Measurements from ENCODE around the gene ETF1.
A peak's percentile ranks its signal among the peaks of the same experiment; 100 is the strongest.
"Not testable (repeated sequence)": the region's sequence is repeated elsewhere in the genome, so short reads cannot be mapped to it uniquely, and the experiment has no call there.

ETF1 gene

DNA sequence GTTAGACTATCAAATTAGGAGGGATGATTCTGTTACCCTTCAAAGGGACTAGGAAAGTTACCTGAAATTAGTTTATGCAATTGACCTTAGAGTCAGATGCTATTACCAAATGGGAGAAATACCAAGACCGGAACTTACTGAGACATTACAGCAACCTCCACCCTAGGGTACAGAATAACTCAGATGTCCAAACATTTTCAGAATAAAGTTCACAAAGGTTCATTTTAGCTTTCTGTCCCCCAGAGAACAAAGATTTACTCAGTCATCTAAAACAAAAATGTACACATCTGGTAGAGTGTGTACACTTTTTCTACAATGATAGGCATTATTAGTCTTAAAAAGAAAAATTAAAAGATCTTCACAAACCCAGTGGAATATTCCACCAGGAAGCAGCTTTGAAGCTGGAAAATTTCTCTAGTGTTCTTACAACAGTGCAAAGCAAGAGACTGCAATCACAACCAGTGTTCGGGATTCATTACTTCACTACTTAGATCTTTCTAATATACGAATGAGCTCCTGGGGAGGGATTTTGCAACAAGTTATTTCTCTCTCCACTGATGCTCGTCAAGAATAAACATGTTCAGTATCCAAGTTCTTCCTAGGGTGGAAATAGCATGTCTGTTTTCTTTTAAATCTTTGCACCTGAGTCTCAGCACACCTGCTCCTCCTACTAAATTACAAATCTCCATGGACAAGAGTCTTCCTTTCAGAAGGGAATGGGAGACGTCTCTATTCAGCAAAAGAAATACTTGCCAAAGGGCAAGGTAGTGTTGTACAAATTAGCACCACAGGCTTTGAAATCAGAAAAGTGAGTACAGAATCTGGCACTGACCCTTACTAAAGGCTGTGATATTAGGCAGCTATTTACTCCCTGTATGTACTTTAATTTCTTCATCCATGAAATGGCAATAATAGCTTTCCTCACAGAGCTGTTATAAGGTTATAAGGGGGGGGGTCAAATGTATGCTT is 8.8 kb downstream of the ETF1 start:
- DNase-seq (ENCODE audit: extremely low spot score, insufficient read length, low read depth) (no peak), FAIRE-seq (no peak)

DNA sequence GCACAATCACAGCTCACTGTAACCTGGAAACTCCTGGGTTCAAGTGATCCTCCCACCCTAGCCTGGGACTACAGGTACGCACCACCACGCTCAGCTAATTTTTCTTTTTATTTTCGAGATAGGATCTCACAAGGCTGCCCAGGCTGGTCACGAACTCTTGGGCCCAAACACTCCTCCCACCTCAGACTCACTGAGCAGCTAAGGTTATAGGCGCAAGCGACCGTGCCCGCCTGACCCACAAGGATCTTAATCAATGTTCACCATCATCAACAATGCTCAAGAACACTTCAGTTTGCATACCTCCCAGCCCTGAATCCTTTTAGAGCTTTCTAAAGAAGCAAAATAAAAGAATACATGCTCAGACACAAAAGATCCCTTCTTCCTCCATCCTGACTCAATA is 13.2 kb downstream of the ETF1 start:
- DNase-seq (ENCODE audit: extremely low spot score, insufficient read length, low read depth) (no peak), FAIRE-seq (no peak)

DNA sequence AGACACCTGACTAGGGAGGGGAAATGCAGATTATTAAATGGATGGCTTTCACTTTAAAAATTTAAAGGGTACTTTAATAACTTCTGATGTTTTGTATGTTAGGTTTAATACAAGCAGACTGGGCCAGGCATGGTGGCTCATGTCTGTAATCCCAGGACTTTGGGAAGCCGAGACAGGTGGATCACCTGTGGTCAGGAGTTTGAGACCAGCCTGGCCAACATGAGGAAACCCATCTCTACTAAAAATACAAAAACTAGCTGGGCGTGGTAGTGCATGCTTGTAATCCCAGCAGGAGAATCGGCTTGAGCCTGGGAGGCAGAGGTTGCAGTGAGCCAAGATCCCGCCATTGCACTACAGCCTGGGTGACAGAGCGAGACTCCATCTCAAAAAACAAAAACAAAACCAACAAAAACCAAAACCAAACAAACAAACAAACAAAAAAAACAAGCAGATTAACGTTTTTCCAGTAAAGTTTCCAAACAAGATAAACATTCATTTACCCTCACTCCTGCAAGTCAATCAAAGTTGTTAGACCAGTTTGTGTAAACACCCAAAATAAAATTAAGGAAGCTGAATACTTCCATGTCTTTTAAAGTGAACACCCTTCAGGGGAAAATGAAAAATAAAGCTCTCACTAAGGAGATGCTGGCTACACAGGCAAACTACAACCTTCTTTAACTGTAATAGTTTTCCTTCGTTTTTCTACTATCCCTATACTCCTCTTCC is 14.1 kb downstream of the ETF1 start:
- DNase-seq (ENCODE audit: extremely low spot score, insufficient read length, low read depth) = no peak
- FAIRE-seq = no peak

DNA sequence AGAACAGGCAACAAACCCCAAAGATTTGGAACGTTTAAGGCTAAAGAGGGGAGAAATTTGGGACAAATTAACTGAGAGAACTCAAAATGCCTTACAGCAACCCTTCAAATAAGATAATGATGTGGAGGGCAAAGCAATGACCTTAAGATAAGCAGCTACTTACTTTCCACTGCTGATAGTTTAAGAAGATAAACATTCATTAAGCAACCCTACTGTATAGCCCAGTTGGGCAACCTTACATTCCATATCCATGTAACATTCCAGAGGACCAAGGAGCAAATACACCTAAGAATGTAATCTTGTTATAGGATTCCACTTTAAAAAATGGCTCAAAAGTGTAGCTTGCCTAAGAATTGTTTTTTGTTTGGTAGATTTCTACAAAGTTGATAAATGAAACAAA is 14.8 kb downstream of the ETF1 start:
- DNase-seq (ENCODE audit: extremely low spot score, insufficient read length, low read depth) = no peak
- no peak for FAIRE-seq

DNA sequence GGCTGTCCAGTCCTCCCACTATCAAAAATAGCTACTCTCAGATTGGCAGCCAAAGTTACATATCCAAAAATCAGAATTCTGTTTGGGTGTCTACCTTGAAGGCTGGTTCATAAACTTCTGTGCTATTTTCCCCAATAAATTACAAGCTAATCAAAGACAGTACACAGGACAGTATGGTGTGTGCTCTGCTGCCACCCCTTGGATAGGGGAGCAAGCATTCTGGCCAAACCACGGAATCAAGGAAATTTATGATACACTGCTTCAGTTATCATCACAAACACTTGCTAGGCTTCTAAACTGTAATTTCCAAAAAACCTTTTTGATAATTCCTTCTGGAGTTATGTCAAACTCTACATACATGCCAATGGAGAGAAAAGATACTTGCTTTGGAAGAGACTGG is 15.9 kb downstream of the ETF1 start:
- FAIRE-seq (no peak), DNase-seq (ENCODE audit: extremely low spot score, insufficient read length, low read depth) (no peak)

- no peak for DNase-seq (ENCODE audit: extremely low spot score, insufficient read length, low read depth)
- no peak for FAIRE-seq
These were observed 19.6 kb downstream of the ETF1 start for GRCh38 chr5:138523406-138523805.

GRCh38 chr5:138520971-138521370 is 22.1 kb downstream of the ETF1 start:
- FAIRE-seq (no peak), DNase-seq (ENCODE audit: extremely low spot score, insufficient read length, low read depth) (no peak)

GRCh38 chr5:138517437-138517836 is 25.6 kb downstream of the ETF1 start:
- DNase-seq (ENCODE audit: extremely low spot score, insufficient read length, low read depth) (no peak), FAIRE-seq (no peak)

DNA sequence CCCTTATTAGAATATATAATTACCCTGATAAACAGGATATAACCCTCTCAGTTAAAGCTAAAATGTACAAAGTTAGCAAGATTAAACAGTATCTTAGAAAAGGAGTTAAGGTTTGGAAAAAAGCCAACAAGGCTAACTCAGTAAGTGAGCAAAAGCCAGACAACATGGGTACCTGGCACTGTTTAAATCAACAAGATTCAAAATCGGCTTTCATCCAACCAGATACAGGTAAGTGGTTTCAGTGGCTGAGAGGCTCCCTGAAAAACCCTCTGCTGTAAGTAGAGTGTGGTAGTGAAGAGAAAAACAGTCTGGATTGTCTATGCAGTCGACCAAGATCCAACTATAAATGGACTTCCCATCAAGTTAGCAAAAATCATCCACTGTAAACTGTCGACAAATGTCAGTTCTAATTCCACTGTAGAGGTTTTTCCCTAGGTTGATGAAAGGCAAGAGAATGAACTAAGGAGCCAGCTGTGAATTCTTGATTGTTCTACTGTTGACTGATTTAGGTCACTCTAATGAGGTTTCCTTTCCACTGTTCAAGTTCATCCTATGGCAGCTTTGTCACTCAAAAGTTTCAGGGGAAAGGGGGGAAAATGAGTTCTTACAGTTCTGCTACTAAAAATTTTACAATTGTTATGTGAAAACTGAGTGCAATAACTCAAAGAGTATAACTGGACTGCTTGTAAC is 27.3 kb downstream of the ETF1 start:
- FAIRE-seq = no peak
- DNase-seq (ENCODE audit: extremely low spot score, insufficient read length, low read depth) = no peak

- no peak for FAIRE-seq
- DNase-seq (ENCODE audit: extremely low spot score, insufficient read length, low read depth) = no peak
These were observed 29.0 kb downstream of the ETF1 start for GRCh38 chr5:138514021-138514420.

GRCh38 chr5:138508958-138509357 is 34.1 kb downstream of the ETF1 start:
- DNase-seq (ENCODE audit: extremely low spot score, insufficient read length, low read depth) (no peak), FAIRE-seq (no peak)

- DNase-seq (ENCODE audit: extremely low spot score, insufficient read length, low read depth); FAIRE-seq: not testable (repeated sequence)
These were observed 35.6 kb downstream of the ETF1 start for GRCh38 chr5:138507485-138507884.

GRCh38 chr5:138506370-138507306 is 36.4 kb downstream of the ETF1 start:
- FAIRE-seq = no peak
- DNase-seq (ENCODE audit: extremely low spot score, insufficient read length, low read depth) = no peak

GRCh38 chr5:138504799-138505198 is 38.2 kb downstream of the ETF1 start:
- no peak for DNase-seq (ENCODE audit: extremely low spot score, insufficient read length, low read depth)

DNA sequence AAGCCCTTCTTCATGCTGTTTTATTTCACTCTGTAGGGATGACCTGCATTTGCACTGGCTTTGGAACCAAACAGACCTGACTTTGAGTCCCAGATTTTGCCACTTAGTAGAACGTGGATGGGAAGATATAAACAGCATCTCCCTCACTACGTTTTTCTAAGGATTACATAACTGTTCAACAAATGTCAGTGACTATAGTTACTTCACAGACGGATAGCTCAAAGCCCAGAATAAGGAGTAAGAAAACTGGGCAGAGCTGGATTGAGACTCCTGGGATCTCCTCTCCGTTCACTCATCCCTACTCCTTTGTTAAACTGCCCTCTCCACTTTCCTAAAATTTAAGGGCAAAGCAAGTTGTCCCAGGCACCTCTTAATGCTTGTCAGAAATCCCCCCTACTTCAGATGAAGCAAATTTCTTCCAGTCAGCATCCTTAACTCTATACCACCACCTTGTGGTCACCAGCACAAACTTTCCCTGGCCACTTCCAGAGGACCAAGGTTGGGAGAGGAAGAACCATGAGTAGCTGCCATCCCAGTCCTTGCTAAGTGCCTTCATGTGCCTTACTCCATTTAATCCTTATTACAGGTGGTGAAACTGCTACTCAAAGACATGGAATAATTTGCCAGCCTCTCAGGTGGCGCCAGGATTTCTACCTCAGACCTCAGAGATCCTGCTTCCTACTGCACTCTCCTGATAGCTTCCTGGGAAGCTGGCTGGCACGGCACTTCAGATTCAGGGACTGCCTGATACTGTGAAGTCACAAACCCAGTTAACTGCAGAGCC is 39.4 kb downstream of the ETF1 start:
- FAIRE-seq = peak; percentile 73
- DNase-seq (ENCODE audit: extremely low spot score, insufficient read length, low read depth) = peak; percentile 28

More at GRCh38 chr5:138504799-138505198, 38.2 kb downstream of the ETF1 start:
- FAIRE-seq = no peak

GRCh38 chr5:138502521-138502920 is 40.5 kb downstream of the ETF1 start:
- FAIRE-seq (no peak), DNase-seq (ENCODE audit: extremely low spot score, insufficient read length, low read depth) (no peak)

DNA sequence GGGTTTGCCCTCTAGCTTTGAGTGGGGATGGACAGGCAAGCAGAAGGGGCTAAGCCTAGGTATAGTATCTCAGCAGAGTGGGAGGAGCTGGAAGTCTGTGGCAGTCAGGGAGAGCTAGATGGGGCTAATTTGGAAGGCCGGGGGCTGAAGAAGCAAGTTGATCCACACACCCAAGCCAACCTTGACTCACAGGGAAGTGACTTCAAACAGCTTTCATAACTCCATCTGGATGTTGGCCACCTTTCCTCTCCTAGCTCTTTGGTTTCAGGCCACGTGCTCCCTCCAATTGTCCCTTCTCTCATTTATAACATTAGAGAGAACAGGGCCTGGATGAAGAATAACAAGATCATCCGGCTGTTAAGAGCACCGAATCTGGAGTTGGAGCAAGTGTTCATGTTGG is 40.9 kb downstream of the ETF1 start:
- no peak for DNase-seq (ENCODE audit: extremely low spot score, insufficient read length, low read depth)

GRCh38 chr5:138498376-138498775 is 44.7 kb downstream of the ETF1 start:
- DNase-seq (ENCODE audit: extremely low spot score, insufficient read length, low read depth) (no peak), FAIRE-seq (no peak)

More for the DNA sequence above, 40.9 kb downstream of the ETF1 start:
- FAIRE-seq = no peak

DNA sequence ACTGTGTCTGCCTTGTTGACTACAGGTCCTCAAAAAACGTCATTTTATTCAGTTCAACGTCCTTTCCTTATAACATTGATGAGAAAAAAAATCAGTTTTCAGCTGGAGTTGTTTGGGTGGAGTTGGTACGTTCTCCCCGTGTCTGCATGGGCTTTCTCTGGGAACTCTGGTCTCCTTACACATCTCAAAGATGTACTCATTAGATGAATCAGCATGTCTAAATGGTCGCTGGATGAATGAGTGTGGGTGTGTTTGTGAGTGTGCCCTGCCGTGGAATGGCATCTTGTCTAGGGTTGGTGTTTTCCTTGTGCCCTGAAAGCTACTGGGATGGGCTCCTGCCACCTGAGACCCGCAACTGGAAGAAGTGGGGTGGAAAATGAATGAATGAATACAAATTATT is 47.7 kb downstream of the ETF1 start:
- FAIRE-seq (no peak), DNase-seq (ENCODE audit: extremely low spot score, insufficient read length, low read depth) (no peak)
